IMR-90 (cell line): ENCODE measurements around the gene SHISA4. TPM values are rescaled to one million over a fixed set of nuclear protein-coding genes. Genes with fewer than 3 reads are reported as not detected.

ENCODE experiments used
- ATAC-seq: fragments of 200-7000 bp; cut with Tn5 transposase; 2 replicates; pipeline ENCODE4 v1.9.1; 2020; ENCODE audit warnings: low read depth, mild to moderate bottlenecking, moderate library complexity
- BruUV-seq: library from RNA; stranded (reverse); fragments of 400-500 nt; replicated peaks from 2 replicates; lab custom pipeline; 2021; lab: Mats Ljungman, UMichigan
- CTCF ChIA-PET: fragments of 300-600 bp; formaldehyde crosslinking; extraction: SDS; loops from one replicate; lab custom pipeline; 2021; ENCODE audit warnings: antibody characterized with exemption; lab: Yijun Ruan, JAX
- POLR2A ChIA-PET: fragments of 300-600 bp; sonication (Branson Sonifier 250); formaldehyde crosslinking; loops from one replicate; lab custom pipeline; 2022; ENCODE audit warnings: antibody characterized with exemption; ENCODE audit not compliant: unreplicated experiment; lab: Charles Lee
- DNase-seq: peaks from one replicate; pipeline ENCODE4 v3.0.0; 2013
- H2AFZ ChIP-seq: replicated peaks from 2 replicates; pipeline ENCODE3; 2013; ENCODE audit warnings: low read length, mild to moderate bottlenecking; ENCODE audit not compliant: poor library complexity
- H2AK5ac ChIP-seq: 2 replicates; pipeline ENCODE4 v1.6.1; 2013; ENCODE audit warnings: low read depth, low read length, inconsistent platforms
- H2AK9ac ChIP-seq: replicated peaks from 2 replicates; pipeline ENCODE3; 2013; ENCODE audit warnings: mild to moderate bottlenecking, low read depth, low read length, moderate library complexity; ENCODE audit not compliant: poor library complexity
- H2BK120ac ChIP-seq: 2 replicates; pipeline ENCODE4 v1.6.1; 2013; ENCODE audit warnings: low read depth, low read length, inconsistent platforms
- H2BK15ac ChIP-seq: 3 replicates; pipeline ENCODE4 v1.6.1; 2013; ENCODE audit warnings: low read depth, low read length, inconsistent platforms
- H2BK20ac ChIP-seq: 2 replicates; pipeline ENCODE4 v1.6.1; 2013; ENCODE audit warnings: low read depth, mild to moderate bottlenecking, inconsistent platforms, low read length, moderate library complexity
- H2BK5ac ChIP-seq: 2 replicates; pipeline ENCODE4 v1.6.1; 2013; ENCODE audit warnings: mild to moderate bottlenecking, low read depth, low read length, inconsistent platforms; ENCODE audit not compliant: poor library complexity, severe bottlenecking
- H3K14ac ChIP-seq: replicated peaks from 2 replicates; pipeline ENCODE4 v1.6.1; 2013; ENCODE audit warnings: low read depth, low read length, inconsistent platforms
- H3K18ac ChIP-seq: 2 replicates; pipeline ENCODE4 v1.6.1; 2013; ENCODE audit warnings: low read depth, low read length, control low read depth
- H3K23ac ChIP-seq: 2 replicates; pipeline ENCODE4 v1.6.1; 2013; ENCODE audit warnings: low read depth, low read length, inconsistent platforms
- H3K27ac ChIP-seq: 2 replicates; pipeline ENCODE4 v1.5.1; 2013; ENCODE audit warnings: mild to moderate bottlenecking, control low read depth, low read length; ENCODE audit not compliant: insufficient read depth
- H3K27me3 ChIP-seq: 2 replicates; pipeline ENCODE4 v1.6.1; 2013; ENCODE audit warnings: low read length; ENCODE audit not compliant: control insufficient read depth, insufficient read depth
- H3K36me3 ChIP-seq: 2 replicates; pipeline ENCODE4 v1.6.1; 2013; ENCODE audit warnings: low read length, mixed read lengths; ENCODE audit not compliant: control insufficient read depth, insufficient read depth
- H3K4ac ChIP-seq: 2 replicates; pipeline ENCODE4 v1.6.1; 2013; ENCODE audit warnings: low read depth, low read length, inconsistent platforms
- H3K4me1 ChIP-seq: 2 replicates; pipeline ENCODE4 v1.6.1; 2013; ENCODE audit warnings: low read length, mixed read lengths; ENCODE audit not compliant: control insufficient read depth, insufficient read depth
- H3K4me2 ChIP-seq: 2 replicates; pipeline ENCODE4 v1.6.1; 2013; ENCODE audit warnings: low read depth, mild to moderate bottlenecking, control low read depth, low read length, moderate library complexity
- H3K4me3 ChIP-seq: 2 replicates; pipeline ENCODE4 v1.5.1; 2013; ENCODE audit warnings: low read depth, mild to moderate bottlenecking, control low read depth, low read length, moderate library complexity; ENCODE audit not compliant: insufficient read depth
- H3K56ac ChIP-seq: 2 replicates; pipeline ENCODE4 v1.6.1; 2013; ENCODE audit warnings: low read length, inconsistent platforms; ENCODE audit not compliant: insufficient read depth; ENCODE audit errors: extremely low read depth
- H3K79me1 ChIP-seq, 2 experiments: 2 replicates each; pipeline ENCODE4 v1.6.1; 2013; ENCODE audit warnings: low read length in 2 of 2, inconsistent platforms in 1 of 2, low read depth in 1 of 2
- H3K9ac ChIP-seq: 2 replicates; pipeline ENCODE4 v1.6.1; 2013; ENCODE audit warnings: low read depth, low read length, control low read depth
- H3K9me1 ChIP-seq: 2 replicates; pipeline ENCODE4 v1.6.1; 2013; ENCODE audit warnings: low read length, inconsistent platforms; ENCODE audit not compliant: insufficient read depth
- H3K9me3 ChIP-seq: 2 replicates; pipeline ENCODE4 v1.6.1; 2013; ENCODE audit warnings: low read length; ENCODE audit not compliant: control insufficient read depth, insufficient read depth
- H4K20me1 ChIP-seq: 2 replicates; pipeline ENCODE4 v1.6.1; 2013; ENCODE audit warnings: low read length, inconsistent platforms; ENCODE audit not compliant: insufficient read depth
- H4K5ac ChIP-seq: 2 replicates; pipeline ENCODE4 v1.6.1; 2013; ENCODE audit warnings: mild to moderate bottlenecking, low read depth, low read length, control low read depth
- H4K8ac ChIP-seq, 2 experiments: 2 replicates each; pipeline ENCODE4 v1.6.1; 2013; ENCODE audit warnings: low read depth in 2 of 2, low read length in 2 of 2, control low read depth in 1 of 2, inconsistent platforms in 1 of 2
- H4K91ac ChIP-seq: 2 replicates; pipeline ENCODE4 v1.6.1; 2013; ENCODE audit warnings: low read depth, low read length, inconsistent platforms; ENCODE audit not compliant: insufficient read depth
- BHLHE40 ChIP-seq: fragments of 150-350 bp; IDR thresholded peaks from 2 replicates; pipeline ENCODE4 v1.6.1; 2016; ENCODE audit warnings: mild to moderate bottlenecking, low read depth, low read length
- CEBPB ChIP-seq: IDR thresholded peaks from 2 replicates; pipeline ENCODE4 v1.6.1; 2012; ENCODE audit warnings: low read depth, low read length, improper control_type of control experiment
- MAZ ChIP-seq: IDR thresholded peaks from 2 replicates; pipeline ENCODE4 v1.6.1; 2012; ENCODE audit warnings: low read depth, mild to moderate bottlenecking, low read length, improper control_type of control experiment, moderate library complexity, borderline replicate concordance
- NFE2L2 ChIP-seq: fragments of 150-350 bp; IDR thresholded peaks from 2 replicates; pipeline ENCODE4 v1.6.1; 2016; ENCODE audit warnings: low read depth, mild to moderate bottlenecking, low read length
- RFX5 ChIP-seq: IDR thresholded peaks from 2 replicates; pipeline ENCODE4 v1.8.0; 2012; ENCODE audit warnings: low read depth, mild to moderate bottlenecking, low read length, moderate library complexity
- WGBS, 2 experiments: methylation state at CpG; one replicate each; pipeline versions ENCODE4 v1.1.5 to v1.1.7; 2013; ENCODE audit warnings: missing lambda C conversion rate in 2 of 2; ENCODE audit not compliant: insufficient read length in 1 of 2; ENCODE audit errors: extremely low coverage in 2 of 2; 5-methylcytosine and 5-hydroxymethylcytosine counted together
- dilution Hi-C: fragments of 300-500 bp; cut with HindIII; formaldehyde crosslinking; loops from one replicate; pipeline ENCODE4 v1.14.3; 2018; ENCODE audit warnings: low sequenced_read_pairs; ENCODE audit not compliant: unreplicated experiment
- in situ Hi-C: fragments of 300-500 bp; cut with MboI; formaldehyde crosslinking; loops from 3 replicates; pipeline ENCODE4 v1.14.3; 2019; ENCODE audit warnings: low sequenced_read_pairs, inconsistent platforms, mixed read lengths
- intact Hi-C: fragments of 100-400 bp; cut with micrococcal nuclease; formaldehyde crosslinking; loops from 2 replicates; pipeline ENCODE4 v1.10.0; 2022
- polyA plus RNA-seq, 3 experiments: library from polyadenylated mRNA; depleted of rRNA; stranded (reverse); fragments of >200 nt; gene quantifications; 2 replicates each; pipeline ENCODE4 v1.2.3, GENCODE V29; 2012; ENCODE audit warnings: low replicate concordance in 1 of 3
- total RNA-seq: library from RNA; depleted of rRNA; stranded (reverse); fragments of >200 nt; gene quantifications from 2 replicates; pipeline ENCODE4 v1.2.3, GENCODE V29; 2012
- TF ChIP-seq, protein P1 (sequence below): fragments of 150-350 bp; IDR thresholded peaks from 2 replicates; pipeline ENCODE4 v1.6.1; 2016; ENCODE audit warnings: low read depth, mild to moderate bottlenecking, low read length, moderate library complexity, borderline replicate concordance
- TF ChIP-seq, protein P2 (sequence below): conservative IDR thresholded peaks from 2 replicates; pipeline ENCODE4 v1.5.1; 2012; ENCODE audit warnings: mild to moderate bottlenecking, low read depth, low read length, improper control_type of control experiment
- TF ChIP-seq, protein P3 (sequence below): fragments of 150-350 bp; IDR thresholded peaks from 2 replicates; pipeline ENCODE4 v1.6.1; 2017; ENCODE audit warnings: mild to moderate bottlenecking, antibody characterized with exemption, low read length, low read depth

Gene SHISA4
- total and polyA plus RNA-seq, 2 of the 4 experiments (the other 2 are of a cell fraction), result 10.0 to 34.8 TPM

DNA sequence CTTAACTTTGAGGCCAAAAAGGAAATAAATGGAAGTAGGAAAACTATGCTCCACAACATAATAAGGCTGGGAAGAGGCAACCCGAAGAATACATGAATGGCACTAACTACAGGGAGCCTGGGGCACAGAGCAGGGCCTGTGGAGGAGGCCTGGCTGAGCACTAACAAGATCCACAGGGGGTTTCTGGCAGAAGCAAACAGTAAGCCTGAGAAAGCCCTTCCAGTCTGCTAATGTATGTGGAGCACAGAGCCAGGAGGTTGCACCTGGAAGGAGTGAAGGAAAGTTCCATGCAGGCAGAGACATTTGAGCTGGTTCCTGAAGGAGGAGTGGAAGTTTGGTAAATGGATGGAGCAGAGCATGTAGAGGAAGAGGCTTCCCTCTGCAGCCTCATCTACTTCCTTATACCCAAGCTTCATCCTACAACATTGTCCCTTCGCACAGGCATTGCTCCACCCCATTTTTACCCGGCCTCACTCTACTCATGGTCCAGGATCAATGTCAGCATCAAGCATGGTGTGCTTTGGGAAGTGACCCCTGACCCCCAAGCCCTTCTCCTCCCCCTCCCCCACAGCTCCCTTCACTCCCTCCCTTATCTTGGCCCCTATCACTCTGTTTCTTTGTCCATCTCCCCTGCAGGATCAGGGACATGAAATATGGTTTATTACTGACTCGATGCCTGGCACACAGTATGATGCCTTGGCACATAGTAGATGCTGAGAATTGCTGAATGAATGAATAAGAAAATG, 23.3 kb downstream of the SHISA4 start:
- ATAC-seq, result no peak
- no peak overlapping the region for H3K14ac ChIP-seq
- TF ChIP-seq, protein P1, sequence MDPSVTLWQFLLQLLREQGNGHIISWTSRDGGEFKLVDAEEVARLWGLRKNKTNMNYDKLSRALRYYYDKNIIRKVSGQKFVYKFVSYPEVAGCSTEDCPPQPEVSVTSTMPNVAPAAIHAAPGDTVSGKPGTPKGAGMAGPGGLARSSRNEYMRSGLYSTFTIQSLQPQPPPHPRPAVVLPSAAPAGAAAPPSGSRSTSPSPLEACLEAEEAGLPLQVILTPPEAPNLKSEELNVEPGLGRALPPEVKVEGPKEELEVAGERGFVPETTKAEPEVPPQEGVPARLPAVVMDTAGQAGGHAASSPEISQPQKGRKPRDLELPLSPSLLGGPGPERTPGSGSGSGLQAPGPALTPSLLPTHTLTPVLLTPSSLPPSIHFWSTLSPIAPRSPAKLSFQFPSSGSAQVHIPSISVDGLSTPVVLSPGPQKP, result no peak
- TF ChIP-seq RFX5 (no peak), NFE2L2 (no peak), MAZ (no peak), CEBPB (no peak), BHLHE40 (no peak)
- TF ChIP-seq, protein P2, sequence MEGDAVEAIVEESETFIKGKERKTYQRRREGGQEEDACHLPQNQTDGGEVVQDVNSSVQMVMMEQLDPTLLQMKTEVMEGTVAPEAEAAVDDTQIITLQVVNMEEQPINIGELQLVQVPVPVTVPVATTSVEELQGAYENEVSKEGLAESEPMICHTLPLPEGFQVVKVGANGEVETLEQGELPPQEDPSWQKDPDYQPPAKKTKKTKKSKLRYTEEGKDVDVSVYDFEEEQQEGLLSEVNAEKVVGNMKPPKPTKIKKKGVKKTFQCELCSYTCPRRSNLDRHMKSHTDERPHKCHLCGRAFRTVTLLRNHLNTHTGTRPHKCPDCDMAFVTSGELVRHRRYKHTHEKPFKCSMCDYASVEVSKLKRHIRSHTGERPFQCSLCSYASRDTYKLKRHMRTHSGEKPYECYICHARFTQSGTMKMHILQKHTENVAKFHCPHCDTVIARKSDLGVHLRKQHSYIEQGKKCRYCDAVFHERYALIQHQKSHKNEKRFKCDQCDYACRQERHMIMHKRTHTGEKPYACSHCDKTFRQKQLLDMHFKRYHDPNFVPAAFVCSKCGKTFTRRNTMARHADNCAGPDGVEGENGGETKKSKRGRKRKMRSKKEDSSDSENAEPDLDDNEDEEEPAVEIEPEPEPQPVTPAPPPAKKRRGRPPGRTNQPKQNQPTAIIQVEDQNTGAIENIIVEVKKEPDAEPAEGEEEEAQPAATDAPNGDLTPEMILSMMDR, result no peak
- TF ChIP-seq, protein P3, sequence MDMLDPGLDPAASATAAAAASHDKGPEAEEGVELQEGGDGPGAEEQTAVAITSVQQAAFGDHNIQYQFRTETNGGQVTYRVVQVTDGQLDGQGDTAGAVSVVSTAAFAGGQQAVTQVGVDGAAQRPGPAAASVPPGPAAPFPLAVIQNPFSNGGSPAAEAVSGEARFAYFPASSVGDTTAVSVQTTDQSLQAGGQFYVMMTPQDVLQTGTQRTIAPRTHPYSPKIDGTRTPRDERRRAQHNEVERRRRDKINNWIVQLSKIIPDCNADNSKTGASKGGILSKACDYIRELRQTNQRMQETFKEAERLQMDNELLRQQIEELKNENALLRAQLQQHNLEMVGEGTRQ, result no peak
- H3K23ac ChIP-seq, result no peak overlapping the region
- no peak overlapping the region for H3K4me3 ChIP-seq
- no peaks in the 10 kb centered on the region for H3K27me3 ChIP-seq
- BruUV-seq, result no TSS peak
- H3K4me2 ChIP-seq, result no peak overlapping the region
- dilution Hi-C loops (no loop called here), in situ Hi-C loops (no loop called here), intact Hi-C loops (no loop called here)
- CTCF ChIA-PET, result interaction anchor here (1.9 kb wide), 1 partner anchor 16 kb away, joined by 5 read pairs; no protein-coding TSS in a partner anchor
- H3K18ac ChIP-seq, result peak overlapping the region; percentile 72; the same call in 1 of the 2 replicates
- peak overlapping the region; percentile 37 for H2BK5ac ChIP-seq
- H4K5ac ChIP-seq, result peak overlapping the region; percentile 28
- no peak overlapping the region for H3K56ac ChIP-seq
- peaks cover 30% of the 10 kb centered on the region for H3K4me1 ChIP-seq
- H2AFZ ChIP-seq, result peak overlapping the region; percentile 43
- H4K20me1 ChIP-seq, result peaks cover 2% of the 10 kb centered on the region; the same call in 1 of the 2 replicates
- POLR2A ChIA-PET, result no interaction called here
- no peaks in the 10 kb centered on the region for H3K9me3 ChIP-seq
- WGBS, 2 experiments, result 83% methylated on average over 2 of the region's 4 CpGs; no CpG with 5 or more reads in 1 of the 2 experiments
- peak overlapping the region; percentile 52 for H2BK120ac ChIP-seq
- H4K91ac ChIP-seq, result peak overlapping the region; percentile 80
- no peak overlapping the region for H3K9ac ChIP-seq
- peaks cover 19% of the 10 kb centered on the region for H3K36me3 ChIP-seq
- H3K79me1 ChIP-seq, result peaks cover 34 to 85% of the 10 kb centered on the region in 2 experiments
- DNase-seq, result no peak
- H3K27ac ChIP-seq, result no peak overlapping the region
- peak overlapping the region in 1 of 2 experiments; percentile 45; a peak in 3 of 4 replicates for H4K8ac ChIP-seq
- no peak overlapping the region for H2BK15ac ChIP-seq
- peak overlapping the region; percentile 81 for H2AK5ac ChIP-seq
- peak overlapping the region; percentile 21; the same call in 1 of the 2 replicates for H2BK20ac ChIP-seq
- H2AK9ac ChIP-seq, result peak overlapping the region; percentile 47
- peaks cover 47% of the 10 kb centered on the region for H3K9me1 ChIP-seq
- peak overlapping the region; percentile 89 for H3K4ac ChIP-seq
